Inflammatory macrophage treated with lipopolysaccharide for 1 hour (primary cell): ENCODE results near the gene USH2A.
"Not testable (repeated sequence)": the region's sequence is repeated elsewhere in the genome, so short reads cannot be mapped to it uniquely, and the experiment has no call there.

Experiments
- DNase-seq, 2 donors: peaks; one replicate each; pipeline ENCODE4 v3.0.0-alpha.2; 2020 to 2022

The USH2A gene

GRCh38 chr1:216387782-216388181 is 35.5 kb downstream of the USH2A start:
- no peak for DNase-seq

GRCh38 chr1:216379441-216379840 is 43.8 kb downstream of the USH2A start:
- DNase-seq = no peak

- no peak for DNase-seq
Observed at GRCh38 chr1:216368249-216368648, 55.0 kb downstream of the USH2A start.

DNA sequence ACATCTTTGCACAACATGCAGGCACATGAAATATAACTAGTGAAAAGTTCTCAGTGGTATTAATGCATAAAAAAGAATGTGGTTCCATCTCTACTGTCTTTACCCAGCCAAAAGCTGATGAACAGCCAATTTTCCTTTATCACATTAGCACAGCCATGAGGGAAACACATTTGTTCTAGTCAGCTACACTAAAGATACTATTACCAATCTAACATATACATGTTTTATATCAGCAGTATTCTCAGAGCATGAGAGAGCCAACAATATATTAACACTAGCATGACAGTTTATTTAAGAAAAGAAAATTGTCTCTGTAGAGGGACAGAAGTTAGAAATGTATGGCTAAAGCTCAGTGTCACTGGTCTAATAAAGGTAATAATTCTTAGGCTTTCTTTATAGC is 56.3 kb downstream of the USH2A start:
- DNase-seq = no peak

DNA sequence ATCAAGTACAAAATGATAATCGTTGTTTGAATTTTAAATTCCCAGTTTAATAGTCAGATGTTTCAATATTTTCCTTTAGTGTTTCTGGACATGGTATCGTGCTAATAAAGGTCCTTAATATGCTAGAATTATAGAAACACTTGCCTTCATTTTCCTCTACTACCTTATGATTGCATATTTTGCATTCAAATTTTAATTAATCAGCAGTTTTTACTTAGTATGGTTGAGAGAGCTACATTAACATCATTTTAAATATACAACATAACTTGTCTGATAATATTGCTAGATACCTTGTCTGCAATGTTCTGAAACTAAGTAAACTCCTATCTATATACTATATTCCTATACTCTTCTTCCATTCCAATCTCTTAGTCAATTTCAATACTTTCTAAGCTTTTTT is 66.3 kb downstream of the USH2A start:
- no peak for DNase-seq

DNA sequence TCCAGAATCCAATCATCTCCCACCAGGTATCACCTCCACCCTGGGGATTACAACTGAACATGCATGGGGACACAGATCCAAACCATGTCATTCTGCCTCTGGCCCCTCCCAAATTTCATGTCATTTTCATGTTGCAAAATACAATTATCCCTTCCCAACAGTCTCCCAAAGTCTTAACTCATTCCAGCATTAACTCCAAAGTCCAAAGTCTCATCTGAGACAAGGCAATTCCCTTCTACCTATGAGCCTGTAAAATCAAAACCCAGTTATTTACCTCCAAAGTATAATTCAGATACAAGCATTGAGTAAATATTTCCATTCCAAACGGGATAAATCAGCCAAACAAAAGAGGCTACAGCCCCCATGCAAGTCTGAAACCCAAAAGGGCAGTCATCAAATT is 73.1 kb downstream of the USH2A start:
- DNase-seq = no peak

GRCh38 chr1:216346526-216346925 is 76.7 kb downstream of the USH2A start:
- DNase-seq = no peak

DNA sequence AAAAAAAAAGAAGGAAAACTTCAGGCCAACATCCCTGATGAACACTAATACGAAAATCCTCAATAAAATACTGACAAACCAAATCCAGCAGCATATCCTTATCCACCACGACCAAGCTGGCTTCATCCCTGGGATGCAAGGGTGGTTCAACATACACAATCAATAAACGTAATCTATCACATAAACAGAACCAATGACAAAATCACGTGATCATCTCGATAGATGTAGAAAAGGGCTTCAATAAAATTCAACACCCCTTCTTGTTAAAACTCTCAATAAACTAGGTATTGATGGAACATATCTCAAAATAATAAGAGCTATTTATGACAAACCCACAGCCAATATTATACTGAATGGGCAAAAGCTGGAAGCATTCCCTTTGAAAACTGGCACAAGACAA is 82.7 kb downstream of the USH2A start:
- DNase-seq = not testable (repeated sequence)

DNA sequence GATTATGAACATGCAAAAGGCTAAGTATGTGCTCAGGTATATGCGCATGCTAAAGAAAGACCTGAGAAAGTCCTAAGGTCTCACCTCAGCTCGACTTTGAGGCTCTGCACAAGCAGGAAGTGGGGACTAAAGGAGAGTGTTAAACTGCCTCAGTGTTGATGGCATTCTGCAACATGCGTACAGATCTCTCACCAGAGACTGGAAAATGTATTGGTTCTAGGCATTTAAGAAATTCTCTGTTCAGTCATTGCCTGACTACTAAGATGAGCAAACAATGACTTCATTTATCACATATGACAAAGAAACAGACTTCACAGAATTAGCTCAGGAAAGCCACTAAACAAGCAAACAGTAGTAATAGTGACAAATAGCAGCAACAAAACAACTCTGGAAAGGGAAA is 90.8 kb downstream of the USH2A start:
- no peak for DNase-seq

GRCh38 chr1:216332003-216332402 is 91.2 kb downstream of the USH2A start:
- DNase-seq = no peak

- DNase-seq = no peak
Observed at GRCh38 chr1:216331211-216331610, 92.0 kb downstream of the USH2A start.

DNA sequence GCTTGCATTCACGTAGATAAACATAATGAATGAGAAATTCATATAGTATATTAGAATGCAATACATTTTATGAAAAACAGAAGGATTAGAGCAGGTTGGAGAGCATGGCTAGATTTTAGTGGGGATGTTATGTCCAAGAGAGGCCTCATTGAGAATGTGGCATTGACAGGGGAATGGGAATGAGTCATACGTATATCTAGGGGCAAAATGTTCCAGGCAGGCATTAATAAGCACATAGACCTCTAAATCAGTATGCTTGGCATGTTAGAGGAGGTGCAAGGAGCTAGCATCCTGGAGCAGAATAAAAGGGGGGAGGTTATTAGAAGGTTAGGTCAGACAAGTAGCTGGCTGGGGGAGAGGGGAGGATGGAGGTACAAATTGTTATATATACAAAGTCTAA is 93.0 kb downstream of the USH2A start:
- DNase-seq = no peak

DNA sequence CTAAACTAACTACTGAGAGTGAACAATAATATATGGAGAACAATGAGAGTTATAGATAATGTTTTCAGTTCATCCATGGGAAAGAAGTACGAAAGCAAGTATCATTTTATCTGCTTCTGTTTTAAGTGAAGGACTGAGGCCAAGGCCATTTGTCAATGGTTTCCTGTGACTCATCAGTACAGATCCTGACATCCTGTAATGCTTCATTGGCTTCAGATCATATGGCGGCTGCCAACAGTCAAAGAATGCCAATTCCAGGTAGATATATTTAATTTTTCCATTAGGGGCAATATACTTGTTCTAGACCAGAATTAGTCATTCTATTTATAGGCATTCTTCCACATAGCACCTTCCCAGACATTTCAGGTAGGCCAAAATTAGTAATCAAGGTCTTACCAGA is 97.3 kb downstream of the USH2A start:
- DNase-seq = no peak

DNA sequence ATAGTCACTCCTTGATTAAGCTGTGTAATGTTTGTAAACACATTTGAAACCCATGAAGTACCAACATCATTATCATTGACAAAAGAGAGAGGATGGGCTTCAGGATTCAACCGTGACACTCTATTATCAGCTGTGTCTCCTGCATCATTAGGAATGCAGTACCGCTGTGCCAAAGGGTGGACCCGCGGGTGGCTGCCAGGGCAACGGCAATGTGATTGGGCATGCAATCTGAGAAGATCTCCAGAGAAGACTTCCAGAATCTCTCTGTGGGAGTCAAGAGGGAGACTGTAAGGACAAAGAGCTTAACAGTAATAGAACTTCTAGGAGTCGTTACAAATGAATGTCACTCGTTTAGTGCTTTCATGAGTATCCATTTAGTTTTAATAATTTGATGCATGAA is 97.9 kb downstream of the USH2A start:
- DNase-seq = no peak

- DNase-seq = no peak
Observed at GRCh38 chr1:216323344-216323743, 99.9 kb downstream of the USH2A start.

DNA sequence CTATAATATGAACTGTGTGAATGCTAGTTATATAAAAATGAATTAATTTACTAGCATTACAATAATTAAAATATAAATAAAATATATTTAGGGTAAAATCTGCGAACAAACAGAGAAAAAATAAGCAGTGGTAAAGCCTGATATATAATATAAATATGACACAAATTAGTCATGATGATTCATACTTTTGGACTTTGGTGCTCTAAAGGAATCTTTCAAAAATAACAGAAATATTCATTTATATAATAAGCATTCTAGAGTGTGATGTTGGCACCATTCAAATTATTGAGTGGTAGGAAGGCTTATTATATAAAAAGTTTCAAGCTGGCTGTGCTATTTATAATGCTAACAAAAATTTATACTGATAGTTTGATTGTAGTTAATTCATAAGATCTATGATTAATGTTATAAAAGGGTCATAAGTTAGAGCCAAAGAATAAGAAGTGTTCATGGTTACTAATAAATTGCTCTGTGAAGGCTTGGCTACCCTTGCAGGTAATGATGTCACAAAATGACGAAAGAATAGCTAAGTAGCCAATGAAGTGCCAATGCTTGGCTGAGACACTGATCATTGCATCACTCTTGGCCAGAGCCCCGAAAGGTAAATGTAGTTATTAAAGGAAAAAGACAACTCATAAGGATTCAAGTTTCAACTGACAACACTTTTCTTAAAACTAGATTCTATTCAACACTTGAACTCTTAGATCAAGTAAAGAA is 108.7 kb downstream of the USH2A start:
- no peak for DNase-seq

- no peak for DNase-seq
Observed at GRCh38 chr1:216310776-216311175, 112.5 kb downstream of the USH2A start.

- DNase-seq = no peak
Observed at GRCh38 chr1:216306830-216307229, 116.4 kb downstream of the USH2A start.

GRCh38 chr1:216303690-216304089 is 119.6 kb downstream of the USH2A start:
- DNase-seq = no peak

GRCh38 chr1:216293683-216294082 is 129.6 kb downstream of the USH2A start:
- no peak for DNase-seq

- no peak for DNase-seq
Observed at GRCh38 chr1:216290074-216290473, 133.2 kb downstream of the USH2A start.

- DNase-seq = no peak
Observed at GRCh38 chr1:216285052-216285451, 138.2 kb downstream of the USH2A start.

GRCh38 chr1:216281757-216282156 is 141.5 kb downstream of the USH2A start:
- DNase-seq = no peak

DNA sequence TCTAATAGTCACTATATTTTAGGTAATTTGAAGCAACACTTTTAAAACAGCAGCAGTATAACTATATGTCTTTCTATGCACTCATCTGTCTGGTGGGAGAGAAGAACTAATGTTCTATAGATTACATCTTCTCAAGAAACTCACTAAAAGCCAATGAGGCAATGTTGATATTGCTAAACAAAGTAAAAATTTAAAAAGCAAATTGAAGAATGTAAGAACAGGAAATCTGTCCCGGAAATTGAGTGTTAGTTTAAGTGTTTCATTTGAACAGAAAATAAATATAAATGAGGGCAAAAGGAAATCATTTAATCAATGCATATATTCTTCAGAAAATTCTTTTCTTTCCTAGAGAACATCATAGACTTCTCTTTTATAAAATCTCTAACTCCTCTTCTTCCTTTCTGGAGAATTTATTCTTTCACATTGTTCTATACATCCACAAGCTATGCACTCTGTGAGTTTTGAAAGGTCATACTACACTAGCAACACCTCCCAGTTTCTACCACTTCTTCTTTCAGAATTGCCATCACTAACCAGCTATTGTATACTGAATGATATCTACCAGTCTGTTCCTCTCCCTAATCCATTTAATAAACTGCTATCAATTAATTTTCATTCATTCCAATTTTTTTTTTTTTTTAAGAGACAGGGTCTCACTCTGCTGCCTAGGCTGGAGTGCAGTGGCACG is 153.0 kb downstream of the USH2A start:
- no peak for DNase-seq

- no peak for DNase-seq
Observed at GRCh38 chr1:216261631-216262030, 161.6 kb downstream of the USH2A start.
